ENCODE measurements around the gene EIF4G1. TPM values are rescaled to one million over a fixed set of nuclear protein-coding genes. Genes with fewer than 3 reads are reported as not detected.
"Not testable (repeated sequence)": the region's sequence is repeated elsewhere in the genome, so short reads cannot be mapped to it uniquely, and the experiment has no call there.

Gene EIF4G1
- total and polyA plus RNA-seq, 8 donors: 118 to 207 (median 174) TPM

DNA sequence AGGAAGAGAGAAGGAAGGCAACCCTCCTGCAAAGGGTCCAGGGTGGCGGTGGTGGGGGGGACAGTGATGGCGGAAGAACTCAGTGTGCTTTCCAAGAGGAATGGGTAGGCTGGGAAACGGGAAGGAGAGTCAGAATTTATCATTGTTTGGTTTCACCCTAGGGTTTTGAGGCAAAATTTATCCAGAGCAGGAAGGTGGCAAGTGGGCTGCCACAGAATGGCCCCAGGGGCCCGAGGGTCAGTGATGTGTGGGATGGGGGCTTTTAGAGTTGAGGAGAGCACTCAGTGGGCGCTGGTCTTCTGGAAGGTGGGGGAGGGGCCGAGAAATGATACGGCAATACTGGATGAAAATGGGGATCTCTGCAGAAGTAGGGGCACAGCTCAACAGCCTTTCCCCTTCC lies 23.6 kb downstream of the EIF4G1 start:
- peak overlapping the region in 1 of 4 donors; percentile 19 for H3K4me3 ChIP-seq
- WGBS, 2 donors: 70 to 71% methylated on average over 7 of the region's 7 CpGs

DNA sequence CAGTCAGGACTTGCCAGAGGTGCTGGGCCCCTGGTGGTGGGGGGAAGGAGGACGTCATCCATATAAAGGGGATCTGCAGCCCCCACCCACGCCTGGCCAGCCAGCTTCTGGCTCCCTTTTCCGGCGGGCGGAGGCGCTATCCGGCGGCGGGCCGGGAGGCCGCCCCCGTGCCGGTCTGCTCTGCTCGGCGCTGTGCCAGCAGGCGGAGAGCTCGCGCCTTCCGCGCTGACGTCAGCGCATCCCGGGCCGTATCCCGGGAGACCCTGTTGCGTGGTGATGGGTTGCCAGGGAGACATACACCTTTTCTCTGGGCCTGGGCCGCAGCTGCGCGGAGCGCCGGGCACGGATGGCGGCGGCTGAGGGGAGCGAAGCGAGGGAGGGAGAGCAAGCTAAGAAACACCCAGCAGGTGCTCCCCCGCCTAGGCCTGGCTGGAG lies 24.1 kb downstream of the EIF4G1 start:
- H3K4me1 ChIP-seq: peaks cover 0 to 11% (median 0%) of the 10 kb centered on the region in 3 donors
- peak in 2 of 4 donors; percentile 23 to 40 for ATAC-seq
- 65 to 66% methylated on average over 33 to 37 of the region's 37 CpGs for WGBS, 2 donors
- H3K36me3 ChIP-seq: peaks cover 0 to 9% (median under 1%) of the 10 kb centered on the region in 3 donors
- no peaks in the 10 kb centered on the region for H3K9me3 ChIP-seq
- intact Hi-C loops (cut with DNase I): no loop called here
- H3K27ac ChIP-seq: peak overlapping the region in 1 of 4 donors; percentile 93
- H3K27me3 ChIP-seq: no peaks in the 10 kb centered on the region
- TF ChIP-seq, protein P1, sequence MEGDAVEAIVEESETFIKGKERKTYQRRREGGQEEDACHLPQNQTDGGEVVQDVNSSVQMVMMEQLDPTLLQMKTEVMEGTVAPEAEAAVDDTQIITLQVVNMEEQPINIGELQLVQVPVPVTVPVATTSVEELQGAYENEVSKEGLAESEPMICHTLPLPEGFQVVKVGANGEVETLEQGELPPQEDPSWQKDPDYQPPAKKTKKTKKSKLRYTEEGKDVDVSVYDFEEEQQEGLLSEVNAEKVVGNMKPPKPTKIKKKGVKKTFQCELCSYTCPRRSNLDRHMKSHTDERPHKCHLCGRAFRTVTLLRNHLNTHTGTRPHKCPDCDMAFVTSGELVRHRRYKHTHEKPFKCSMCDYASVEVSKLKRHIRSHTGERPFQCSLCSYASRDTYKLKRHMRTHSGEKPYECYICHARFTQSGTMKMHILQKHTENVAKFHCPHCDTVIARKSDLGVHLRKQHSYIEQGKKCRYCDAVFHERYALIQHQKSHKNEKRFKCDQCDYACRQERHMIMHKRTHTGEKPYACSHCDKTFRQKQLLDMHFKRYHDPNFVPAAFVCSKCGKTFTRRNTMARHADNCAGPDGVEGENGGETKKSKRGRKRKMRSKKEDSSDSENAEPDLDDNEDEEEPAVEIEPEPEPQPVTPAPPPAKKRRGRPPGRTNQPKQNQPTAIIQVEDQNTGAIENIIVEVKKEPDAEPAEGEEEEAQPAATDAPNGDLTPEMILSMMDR (IDR thresholded peaks at IDR 0.05): no peak
- peak overlapping the region in 1 of 4 donors; percentile 19 for H3K4me3 ChIP-seq
- DNase-seq: peak in 3 of 6 donors; percentile 46 to 76 (median 68)
- no peak for FAIRE-seq

More for the DNA sequence above, 23.6 kb downstream of the EIF4G1 start:
- peaks cover 0 to 11% (median 0%) of the 10 kb centered on the region in 3 donors for H3K4me1 ChIP-seq
- FAIRE-seq (no peak), DNase-seq (no peak), ATAC-seq (no peak)
- peaks cover 0 to 13% (median 6%) of the 10 kb centered on the region in 3 donors for H3K36me3 ChIP-seq
- no peaks in the 10 kb centered on the region for H3K27me3 ChIP-seq
- peak overlapping the region in 1 of 4 donors; percentile 93 for H3K27ac ChIP-seq
- intact Hi-C loops (cut with DNase I): no loop called here
- TF ChIP-seq, protein P1 (IDR thresholded peaks at IDR 0.05): no peak
- H3K9me3 ChIP-seq: no peaks in the 10 kb centered on the region

DNA sequence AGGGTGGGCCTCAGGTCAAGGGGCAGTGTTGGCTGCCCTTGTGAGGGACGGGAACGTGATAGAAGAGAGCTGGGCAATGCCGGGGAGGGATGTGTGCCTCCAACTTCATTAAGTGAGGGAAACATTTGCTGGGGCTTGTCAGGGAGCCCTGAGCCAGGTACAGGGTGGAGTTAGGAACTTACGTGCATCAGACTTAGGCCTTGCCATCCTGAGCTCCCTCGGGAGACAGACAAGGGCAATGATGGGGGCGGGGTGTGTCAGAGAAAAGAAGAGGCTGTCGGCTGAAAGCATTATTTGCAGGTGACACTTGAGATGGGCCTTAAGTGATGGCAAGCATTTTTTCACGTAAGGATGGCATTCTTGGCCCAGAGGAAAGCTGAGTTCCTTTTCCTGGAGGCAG lies 24.6 kb downstream of the EIF4G1 start:
- Histone ChIP-seq H3K4me3 (peak overlapping the region in 1 of 4 donors; percentile 19), H3K4me1 (peaks cover 0 to 11% (median 0%) of the 10 kb centered on the region in 3 donors), H3K27me3 (no peaks in the 10 kb centered on the region), H3K27ac (no peak overlapping the region), H3K36me3 (peaks cover 0 to 7% (median 0%) of the 10 kb centered on the region in 3 donors), H3K9me3 (no peaks in the 10 kb centered on the region)
- 79 to 81% methylated on average over 8 of the region's 8 CpGs for WGBS, 2 donors
- TF ChIP-seq, protein P1 (IDR thresholded peaks at IDR 0.05): no peak
- ATAC-seq (no peak), FAIRE-seq (no peak), DNase-seq (no peak)
- intact Hi-C loops (cut with DNase I): no loop called here

DNA sequence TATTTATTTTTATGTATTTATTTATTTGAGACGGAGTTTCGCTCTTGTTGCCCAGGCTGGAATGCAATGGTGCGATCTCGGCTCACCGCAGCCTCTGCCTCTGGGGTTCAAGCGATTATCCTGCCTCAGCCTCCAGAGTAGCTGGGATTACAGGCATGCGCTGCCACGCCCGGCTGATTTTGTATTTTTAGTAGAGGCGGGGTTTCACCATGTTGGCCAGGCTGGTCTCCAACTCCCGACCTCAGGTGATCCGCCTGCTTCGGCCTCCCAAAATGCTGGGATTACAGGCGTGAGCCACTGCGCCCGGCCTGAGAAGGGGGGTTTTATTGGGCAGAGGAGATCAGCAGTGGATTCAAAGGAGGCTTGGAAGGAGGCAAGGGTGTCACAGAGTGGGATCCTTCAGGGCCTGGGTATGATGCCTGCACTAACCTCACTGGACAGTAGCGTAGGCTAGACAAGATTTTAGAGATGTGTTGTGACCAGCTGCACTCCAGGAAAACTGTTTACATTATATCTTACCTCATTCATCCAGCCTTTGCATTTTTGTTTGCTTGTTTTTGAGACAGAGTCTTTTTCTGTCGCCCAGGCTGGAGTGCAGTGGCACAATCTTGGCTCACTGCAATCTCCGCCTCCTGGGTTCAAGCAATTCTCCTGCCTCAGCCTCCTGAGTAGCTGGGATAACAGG lies 25.2 kb downstream of the EIF4G1 start:
- intact Hi-C loops (cut with DNase I); H3K9me3 ChIP-seq; DNase-seq; H3K27ac ChIP-seq; H3K36me3 ChIP-seq; FAIRE-seq; H3K27me3 ChIP-seq; H3K4me3 ChIP-seq; ATAC-seq: not testable (repeated sequence)
- peaks cover 0 to 11% (median 0%) of the 10 kb centered on the region in 3 donors for H3K4me1 ChIP-seq
- 92 to 95% methylated on average over 19 of the region's 19 CpGs for WGBS, 2 donors

DNA sequence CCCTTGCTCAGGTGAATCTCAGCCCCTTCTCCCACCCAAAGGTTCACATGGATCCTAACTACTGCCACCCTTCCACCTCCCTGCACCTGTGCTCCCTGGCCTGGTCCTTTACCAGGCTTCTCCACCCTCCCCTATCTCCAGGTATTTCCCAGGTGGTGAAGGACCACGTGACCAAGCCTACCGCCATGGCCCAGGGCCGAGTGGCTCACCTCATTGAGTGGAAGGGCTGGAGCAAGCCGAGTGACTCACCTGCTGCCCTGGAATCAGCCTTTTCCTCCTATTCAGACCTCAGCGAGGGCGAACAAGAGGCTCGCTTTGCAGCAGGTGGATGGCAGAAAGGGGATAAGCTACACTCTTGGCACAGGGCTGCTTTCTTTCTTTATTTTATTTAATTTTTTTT lies 27.5 kb downstream of the EIF4G1 start:
- Histone ChIP-seq H3K9me3 (no peaks in the 10 kb centered on the region), H3K27ac (peak overlapping the region in 1 of 4 donors; percentile 22), H3K4me3 (no peak overlapping the region), H3K27me3 (no peaks in the 10 kb centered on the region), H3K4me1 (peaks cover 0 to 6% (median 0%) of the 10 kb centered on the region in 3 donors), H3K36me3 (no peaks in the 10 kb centered on the region)
- ATAC-seq: peak; percentile 80 to 89 (median 82)
- no peak for FAIRE-seq
- intact Hi-C loops (cut with DNase I): no loop called here
- 54 to 58% methylated on average over 7 of the region's 7 CpGs for WGBS, 2 donors
- peak in 5 of 6 donors; percentile 69 to 92 (median 88) for DNase-seq
- TF ChIP-seq, protein P1 (IDR thresholded peaks at IDR 0.05): no peak
